ENCODE measurements around the gene PAPOLB.

Gene PAPOLB

GRCh38 chr7:4820405-4820966 is 41.3 kb downstream of the PAPOLB start:
- no peak for DNase-seq

- no peak for DNase-seq
Observed at GRCh38 chr7:4819560-4820404, 42.0 kb downstream of the PAPOLB start.

- no peak for DNase-seq
Observed at GRCh38 chr7:4818000-4818794, 43.6 kb downstream of the PAPOLB start.

GRCh38 chr7:4817178-4817901 is 44.5 kb downstream of the PAPOLB start:
- no peak for DNase-seq

- DNase-seq: no peak
Observed at GRCh38 chr7:4816419-4817080, 45.3 kb downstream of the PAPOLB start.

- DNase-seq: no peak
Observed at GRCh38 chr7:4815609-4816418, 46.0 kb downstream of the PAPOLB start.

- no peak for DNase-seq
Observed at GRCh38 chr7:4815121-4815520, 46.7 kb downstream of the PAPOLB start.

GRCh38 chr7:4814433-4814832 is 47.4 kb downstream of the PAPOLB start:
- DNase-seq: no peak

- DNase-seq: peak in 2 of 3 donors; percentile 19 to 31
Observed at GRCh38 chr7:4809666-4810065, 52.2 kb downstream of the PAPOLB start.

GRCh38 chr7:4809091-4809591 is 52.7 kb downstream of the PAPOLB start:
- peak; percentile 54 for DNase-seq

- DNase-seq: no peak
Observed at GRCh38 chr7:4808565-4808964, 53.3 kb downstream of the PAPOLB start.

- DNase-seq: no peak
Observed at GRCh38 chr7:4808026-4808425, 53.8 kb downstream of the PAPOLB start.
